ENCODE measurements around the gene PDE1A.

- no peak for TF ChIP-seq POLR2AphosphoS2 (IDR thresholded peaks at IDR 0.05; ENCODE audit: low read depth, low read length)
- no peak for TF ChIP-seq POLR2A (IDR thresholded peaks at IDR 0.05; ENCODE audit: low read depth, low read length)
- TF ChIP-seq, protein P1, sequence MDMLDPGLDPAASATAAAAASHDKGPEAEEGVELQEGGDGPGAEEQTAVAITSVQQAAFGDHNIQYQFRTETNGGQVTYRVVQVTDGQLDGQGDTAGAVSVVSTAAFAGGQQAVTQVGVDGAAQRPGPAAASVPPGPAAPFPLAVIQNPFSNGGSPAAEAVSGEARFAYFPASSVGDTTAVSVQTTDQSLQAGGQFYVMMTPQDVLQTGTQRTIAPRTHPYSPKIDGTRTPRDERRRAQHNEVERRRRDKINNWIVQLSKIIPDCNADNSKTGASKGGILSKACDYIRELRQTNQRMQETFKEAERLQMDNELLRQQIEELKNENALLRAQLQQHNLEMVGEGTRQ (IDR thresholded peaks at IDR 0.05; ENCODE audit: borderline replicate concordance, low read depth, low read length): no peak
- TF ChIP-seq, protein P2, sequence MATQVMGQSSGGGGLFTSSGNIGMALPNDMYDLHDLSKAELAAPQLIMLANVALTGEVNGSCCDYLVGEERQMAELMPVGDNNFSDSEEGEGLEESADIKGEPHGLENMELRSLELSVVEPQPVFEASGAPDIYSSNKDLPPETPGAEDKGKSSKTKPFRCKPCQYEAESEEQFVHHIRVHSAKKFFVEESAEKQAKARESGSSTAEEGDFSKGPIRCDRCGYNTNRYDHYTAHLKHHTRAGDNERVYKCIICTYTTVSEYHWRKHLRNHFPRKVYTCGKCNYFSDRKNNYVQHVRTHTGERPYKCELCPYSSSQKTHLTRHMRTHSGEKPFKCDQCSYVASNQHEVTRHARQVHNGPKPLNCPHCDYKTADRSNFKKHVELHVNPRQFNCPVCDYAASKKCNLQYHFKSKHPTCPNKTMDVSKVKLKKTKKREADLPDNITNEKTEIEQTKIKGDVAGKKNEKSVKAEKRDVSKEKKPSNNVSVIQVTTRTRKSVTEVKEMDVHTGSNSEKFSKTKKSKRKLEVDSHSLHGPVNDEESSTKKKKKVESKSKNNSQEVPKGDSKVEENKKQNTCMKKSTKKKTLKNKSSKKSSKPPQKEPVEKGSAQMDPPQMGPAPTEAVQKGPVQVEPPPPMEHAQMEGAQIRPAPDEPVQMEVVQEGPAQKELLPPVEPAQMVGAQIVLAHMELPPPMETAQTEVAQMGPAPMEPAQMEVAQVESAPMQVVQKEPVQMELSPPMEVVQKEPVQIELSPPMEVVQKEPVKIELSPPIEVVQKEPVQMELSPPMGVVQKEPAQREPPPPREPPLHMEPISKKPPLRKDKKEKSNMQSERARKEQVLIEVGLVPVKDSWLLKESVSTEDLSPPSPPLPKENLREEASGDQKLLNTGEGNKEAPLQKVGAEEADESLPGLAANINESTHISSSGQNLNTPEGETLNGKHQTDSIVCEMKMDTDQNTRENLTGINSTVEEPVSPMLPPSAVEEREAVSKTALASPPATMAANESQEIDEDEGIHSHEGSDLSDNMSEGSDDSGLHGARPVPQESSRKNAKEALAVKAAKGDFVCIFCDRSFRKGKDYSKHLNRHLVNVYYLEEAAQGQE (IDR thresholded peaks at IDR 0.05; ENCODE audit: low read depth, low read length): no peak
- TF ChIP-seq CEBPB (IDR thresholded peaks at IDR 0.05; ENCODE audit: borderline replicate concordance in 1 of 2, low read depth in 2 of 2, low read length in 2 of 2): no peak
- no peak for TF ChIP-seq JUND (IDR thresholded peaks at IDR 0.05; ENCODE audit: low read depth, low read length)
- TF ChIP-seq, protein P3, sequence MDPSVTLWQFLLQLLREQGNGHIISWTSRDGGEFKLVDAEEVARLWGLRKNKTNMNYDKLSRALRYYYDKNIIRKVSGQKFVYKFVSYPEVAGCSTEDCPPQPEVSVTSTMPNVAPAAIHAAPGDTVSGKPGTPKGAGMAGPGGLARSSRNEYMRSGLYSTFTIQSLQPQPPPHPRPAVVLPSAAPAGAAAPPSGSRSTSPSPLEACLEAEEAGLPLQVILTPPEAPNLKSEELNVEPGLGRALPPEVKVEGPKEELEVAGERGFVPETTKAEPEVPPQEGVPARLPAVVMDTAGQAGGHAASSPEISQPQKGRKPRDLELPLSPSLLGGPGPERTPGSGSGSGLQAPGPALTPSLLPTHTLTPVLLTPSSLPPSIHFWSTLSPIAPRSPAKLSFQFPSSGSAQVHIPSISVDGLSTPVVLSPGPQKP (IDR thresholded peaks at IDR 0.05; ENCODE audit: low read depth, low read length): no peak
- no peak for TF ChIP-seq STAT3 (IDR thresholded peaks at IDR 0.05; ENCODE audit: low read depth, low read length)
- TF ChIP-seq JUNB (IDR thresholded peaks at IDR 0.05): no peak
- TF ChIP-seq SRF (IDR thresholded peaks at IDR 0.05; ENCODE audit: low read depth in 2 of 2, low read length in 2 of 2): no peak
Observed at GRCh38 chr2:182321096-182321495, 105.7 kb downstream of the PDE1A start.

All from GM12878 (cell line).